Endothelial cell of umbilical vein (primary cell): ENCODE measurements around the gene C1orf185.

Experiments
- CTCF ChIP-seq, 2 donors: IDR thresholded peaks; 1 replicate in 1 of 2; 2 replicates in 1 of 2; pipeline ENCODE4 v1.5.1; 2011; ENCODE audit warnings: low read length in 2 of 2, mild to moderate bottlenecking in 2 of 2, moderate library complexity in 2 of 2, control low read depth in 1 of 2, inconsistent platforms in 1 of 2, low read depth in 1 of 2; ENCODE audit not compliant: insufficient read depth in 1 of 2; ENCODE audit errors: extremely low read depth in 1 of 2
- MYC ChIP-seq: IDR thresholded peaks from one replicate; pipeline ENCODE4 v1.6.1; 2011; ENCODE audit warnings: mild to moderate bottlenecking, low read depth, low read length
- POLR2A ChIP-seq: IDR thresholded peaks from 2 replicates; pipeline ENCODE4 v1.6.1; 2012; ENCODE audit warnings: low read depth, mild to moderate bottlenecking, control low read depth, low read length

- TF ChIP-seq CTCF (IDR thresholded peaks at IDR 0.05; ENCODE audit: extremely low read depth in 1 of 2, insufficient read depth in 1 of 2, low read depth in 1 of 2, low read length in 2 of 2) (no peak), POLR2A (no peak), MYC (no peak)
These were observed 32.0 kb upstream of the C1orf185 start for GRCh38 chr1:51070011-51070410.
